B cell (primary cell): ENCODE measurements around the gene GRN.

Experiments
- EZH2 ChIP-seq: IDR thresholded peaks from 2 replicates; pipeline ENCODE4 v1.6.1; 2012; ENCODE audit warnings: borderline replicate concordance, low read depth, mild to moderate bottlenecking, moderate library complexity, low read length; ENCODE audit not compliant: insufficient read depth, poor library complexity, severe bottlenecking
- TF ChIP-seq, protein P1 (sequence below): fragments of 200-600 bp; IDR thresholded peaks from one replicate; pipeline ENCODE4 v1.8.0; 2022; ENCODE audit warnings: antibody characterized with exemption, mild to moderate bottlenecking

DNA sequence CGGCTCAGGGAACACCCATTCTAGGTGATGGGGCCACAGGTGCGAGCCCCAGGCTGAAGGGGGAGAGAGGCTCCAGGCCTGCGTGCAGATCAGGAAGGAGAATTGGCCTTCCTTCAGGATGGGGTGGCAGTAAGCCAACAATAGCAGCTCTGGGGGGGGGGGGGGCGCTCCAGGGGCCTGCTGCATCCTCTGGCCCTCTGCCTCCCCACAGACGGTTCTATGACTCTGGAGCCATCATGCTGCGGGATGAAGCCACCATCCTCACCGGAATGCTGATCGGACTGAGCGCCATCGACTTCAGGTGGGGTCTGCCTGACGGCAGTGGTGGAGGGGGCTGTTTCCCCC, 30.6 kb upstream of the GRN start:
- no peak for TF ChIP-seq EZH2
- TF ChIP-seq, protein P1, sequence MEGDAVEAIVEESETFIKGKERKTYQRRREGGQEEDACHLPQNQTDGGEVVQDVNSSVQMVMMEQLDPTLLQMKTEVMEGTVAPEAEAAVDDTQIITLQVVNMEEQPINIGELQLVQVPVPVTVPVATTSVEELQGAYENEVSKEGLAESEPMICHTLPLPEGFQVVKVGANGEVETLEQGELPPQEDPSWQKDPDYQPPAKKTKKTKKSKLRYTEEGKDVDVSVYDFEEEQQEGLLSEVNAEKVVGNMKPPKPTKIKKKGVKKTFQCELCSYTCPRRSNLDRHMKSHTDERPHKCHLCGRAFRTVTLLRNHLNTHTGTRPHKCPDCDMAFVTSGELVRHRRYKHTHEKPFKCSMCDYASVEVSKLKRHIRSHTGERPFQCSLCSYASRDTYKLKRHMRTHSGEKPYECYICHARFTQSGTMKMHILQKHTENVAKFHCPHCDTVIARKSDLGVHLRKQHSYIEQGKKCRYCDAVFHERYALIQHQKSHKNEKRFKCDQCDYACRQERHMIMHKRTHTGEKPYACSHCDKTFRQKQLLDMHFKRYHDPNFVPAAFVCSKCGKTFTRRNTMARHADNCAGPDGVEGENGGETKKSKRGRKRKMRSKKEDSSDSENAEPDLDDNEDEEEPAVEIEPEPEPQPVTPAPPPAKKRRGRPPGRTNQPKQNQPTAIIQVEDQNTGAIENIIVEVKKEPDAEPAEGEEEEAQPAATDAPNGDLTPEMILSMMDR = no peak
